ENCODE data around the gene MAEA. TPM values are rescaled to one million over a fixed set of nuclear protein-coding genes. Genes with fewer than 3 reads are reported as not detected.
"Not testable (repeated sequence)": the region's sequence is repeated elsewhere in the genome, so short reads cannot be mapped to it uniquely, and the experiment has no call there.

The MAEA gene
- total RNA-seq, 1 donor from 2014 or later: 74.0 TPM

DNA sequence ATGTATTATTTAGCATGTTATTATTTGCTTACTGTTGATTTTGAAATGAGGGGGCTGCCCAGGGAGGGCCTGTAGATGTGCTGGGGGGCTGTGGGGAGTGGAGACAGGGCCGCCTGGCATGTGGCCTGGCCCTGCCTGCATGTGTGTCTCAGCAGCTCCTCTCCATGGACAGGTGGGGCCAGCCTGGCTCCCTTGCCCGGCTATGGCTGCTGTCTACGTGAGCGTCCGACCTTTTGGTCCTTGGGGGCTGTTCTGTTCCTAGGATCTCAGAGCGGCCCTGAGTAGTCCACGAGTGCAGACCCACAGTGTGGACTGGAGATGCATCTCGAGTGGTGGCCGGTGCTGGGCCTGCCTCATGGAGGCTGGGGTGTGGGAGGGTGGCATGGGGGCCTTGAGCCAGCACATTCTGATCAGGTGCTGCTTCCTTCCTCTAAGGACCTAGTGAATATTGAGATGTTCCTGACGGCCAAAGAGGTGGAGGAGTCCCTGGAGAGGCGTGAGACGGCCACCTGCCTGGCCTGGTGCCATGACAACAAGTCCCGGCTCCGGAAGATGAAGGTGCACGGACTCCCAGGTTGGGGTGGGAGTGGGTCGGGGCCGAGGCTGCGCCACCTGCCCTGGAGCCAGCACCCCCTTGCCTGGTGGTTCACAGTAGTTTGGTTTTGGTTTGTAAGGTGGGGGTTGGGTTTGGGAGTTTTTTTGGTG, 32.4 kb downstream of the MAEA start:
- Mint-ChIP-seq H3K27me3 (ENCODE audit: low read depth) (no peaks in the 10 kb centered on the region), H3K9me3 (peaks cover 3% of the 10 kb centered on the region), H3K27ac (ENCODE audit: unreplicated experiment) (no peak overlapping the region), H3K4me1 (no peaks in the 10 kb centered on the region), H3K4me3 (no peak overlapping the region), H3K36me3 (ENCODE audit: low read depth) (peaks cover 28% of the 10 kb centered on the region)
- TF ChIP-seq, protein P1, sequence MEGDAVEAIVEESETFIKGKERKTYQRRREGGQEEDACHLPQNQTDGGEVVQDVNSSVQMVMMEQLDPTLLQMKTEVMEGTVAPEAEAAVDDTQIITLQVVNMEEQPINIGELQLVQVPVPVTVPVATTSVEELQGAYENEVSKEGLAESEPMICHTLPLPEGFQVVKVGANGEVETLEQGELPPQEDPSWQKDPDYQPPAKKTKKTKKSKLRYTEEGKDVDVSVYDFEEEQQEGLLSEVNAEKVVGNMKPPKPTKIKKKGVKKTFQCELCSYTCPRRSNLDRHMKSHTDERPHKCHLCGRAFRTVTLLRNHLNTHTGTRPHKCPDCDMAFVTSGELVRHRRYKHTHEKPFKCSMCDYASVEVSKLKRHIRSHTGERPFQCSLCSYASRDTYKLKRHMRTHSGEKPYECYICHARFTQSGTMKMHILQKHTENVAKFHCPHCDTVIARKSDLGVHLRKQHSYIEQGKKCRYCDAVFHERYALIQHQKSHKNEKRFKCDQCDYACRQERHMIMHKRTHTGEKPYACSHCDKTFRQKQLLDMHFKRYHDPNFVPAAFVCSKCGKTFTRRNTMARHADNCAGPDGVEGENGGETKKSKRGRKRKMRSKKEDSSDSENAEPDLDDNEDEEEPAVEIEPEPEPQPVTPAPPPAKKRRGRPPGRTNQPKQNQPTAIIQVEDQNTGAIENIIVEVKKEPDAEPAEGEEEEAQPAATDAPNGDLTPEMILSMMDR (conservative IDR thresholded peaks at IDR 0.05): no peak
- no peak for DNase-seq (ENCODE audit: low read depth, low spot score)

DNA sequence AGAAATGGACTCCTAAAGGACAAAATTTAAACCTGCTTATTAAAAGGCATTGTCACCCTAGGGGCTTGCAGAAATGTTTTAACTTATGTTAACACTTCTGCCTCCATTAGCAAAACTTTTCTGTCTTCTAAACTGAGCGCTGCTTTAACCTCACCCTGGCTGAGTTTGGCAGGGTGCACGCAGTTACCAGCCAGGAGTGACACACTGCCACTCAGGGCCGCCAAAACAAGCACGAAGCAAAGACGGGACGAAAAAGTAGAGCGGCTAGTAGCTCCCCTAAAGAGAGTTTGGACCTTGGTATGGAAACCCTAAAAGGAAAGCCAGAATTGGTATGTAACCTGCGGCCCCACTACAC, 33.6 kb downstream of the MAEA start:
- no peaks in the 10 kb centered on the region for H3K4me1 Mint-ChIP-seq
- H3K36me3 Mint-ChIP-seq (ENCODE audit: low read depth): peaks cover 23% of the 10 kb centered on the region
- H3K27me3 Mint-ChIP-seq (ENCODE audit: low read depth): no peaks in the 10 kb centered on the region
- H3K9me3 Mint-ChIP-seq: peaks cover 3% of the 10 kb centered on the region
- TF ChIP-seq, protein P1 (conservative IDR thresholded peaks at IDR 0.05): no peak
- no peak for DNase-seq (ENCODE audit: low read depth, low spot score)
- H3K27ac Mint-ChIP-seq (ENCODE audit: unreplicated experiment): no peak overlapping the region
- no peak overlapping the region for H3K4me3 Mint-ChIP-seq

DNA sequence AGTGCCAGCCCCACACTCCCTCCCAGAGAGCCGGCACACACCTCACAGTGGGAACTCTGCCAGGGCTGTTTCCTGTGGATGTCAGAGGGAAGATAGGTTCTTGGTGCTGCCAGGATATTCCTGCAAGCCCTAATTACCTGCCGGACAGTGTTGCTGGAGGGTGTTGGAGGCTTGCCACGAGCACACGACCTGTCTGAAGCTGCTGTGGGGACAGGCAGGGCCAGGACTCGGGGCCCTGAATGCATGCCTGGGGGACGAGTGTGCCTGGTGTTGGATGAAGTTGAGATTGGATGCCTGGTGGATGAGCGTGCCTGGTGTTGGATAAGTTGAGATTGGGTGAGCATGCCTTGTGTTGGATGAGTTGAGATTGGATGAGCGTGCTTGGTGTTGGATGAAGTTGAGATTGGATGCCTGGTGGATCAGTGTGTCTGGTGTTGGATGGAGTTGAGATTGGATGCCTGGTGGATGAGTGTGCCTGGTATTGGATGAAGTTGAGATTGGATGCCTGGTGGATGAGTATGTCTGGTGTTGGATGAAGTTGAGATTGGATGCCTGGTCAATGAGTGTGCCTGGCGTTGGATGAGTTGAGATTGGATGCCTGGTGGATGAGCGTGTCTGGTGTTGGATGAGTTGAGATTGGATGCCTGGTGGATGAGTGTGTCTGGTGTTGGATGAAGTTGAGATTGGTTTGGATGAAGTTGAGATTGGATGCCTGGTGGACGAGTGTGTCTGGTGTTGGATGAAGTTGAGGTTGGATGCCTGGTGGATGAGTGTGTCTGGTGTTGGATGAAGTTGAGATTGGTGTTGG, 34.1 kb downstream of the MAEA start:
- DNase-seq (ENCODE audit: low read depth, low spot score): no peak
- Mint-ChIP-seq H3K4me3 (no peak overlapping the region), H3K27ac (ENCODE audit: unreplicated experiment) (no peak overlapping the region), H3K36me3 (ENCODE audit: low read depth) (peaks cover 19% of the 10 kb centered on the region), H3K27me3 (ENCODE audit: low read depth) (no peaks in the 10 kb centered on the region), H3K4me1 (no peaks in the 10 kb centered on the region), H3K9me3 (peaks cover 3% of the 10 kb centered on the region)
- TF ChIP-seq, protein P1 (conservative IDR thresholded peaks at IDR 0.05): no peak

DNA sequence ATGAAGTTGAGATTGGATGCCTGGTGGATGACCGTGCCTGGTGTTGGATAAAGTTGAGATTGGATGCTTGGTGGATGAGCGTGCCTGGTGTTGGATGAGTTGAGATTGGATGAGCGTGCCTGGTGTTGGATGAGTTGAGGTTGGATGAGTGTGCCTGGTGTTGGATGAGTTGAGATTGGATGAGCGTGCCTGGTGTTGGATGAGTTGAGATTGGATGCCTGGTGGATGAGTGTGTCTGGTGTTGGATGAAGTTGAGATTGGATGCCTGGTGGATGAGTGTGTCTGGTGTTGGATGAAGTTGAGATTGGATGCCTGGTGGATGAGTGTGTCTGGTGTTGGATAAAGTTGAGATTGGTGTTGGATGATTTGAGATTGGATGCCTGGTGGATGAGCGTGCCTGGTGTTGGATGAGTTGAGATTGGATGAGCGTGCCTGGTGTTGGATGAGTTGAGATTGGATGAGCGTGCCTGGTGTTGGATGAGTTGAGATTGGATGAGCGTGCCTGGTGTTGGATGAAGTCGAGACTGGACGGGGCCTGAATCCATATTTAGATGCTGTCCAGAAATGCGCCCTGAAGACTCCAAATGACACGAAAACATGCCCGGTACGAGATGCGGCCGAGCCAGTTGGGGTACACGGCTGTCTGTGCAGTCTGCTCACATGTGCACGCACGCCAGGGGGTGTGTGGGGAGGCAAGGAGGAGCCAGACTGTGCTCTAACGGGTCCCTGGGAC, 34.9 kb downstream of the MAEA start:
- not testable (repeated sequence) for H3K4me3 Mint-ChIP-seq; DNase-seq (ENCODE audit: low read depth, low spot score); H3K27ac Mint-ChIP-seq (ENCODE audit: unreplicated experiment); H3K4me1 Mint-ChIP-seq; H3K27me3 Mint-ChIP-seq (ENCODE audit: low read depth); H3K9me3 Mint-ChIP-seq
- H3K36me3 Mint-ChIP-seq (ENCODE audit: low read depth): peaks cover 14% of the 10 kb centered on the region

DNA sequence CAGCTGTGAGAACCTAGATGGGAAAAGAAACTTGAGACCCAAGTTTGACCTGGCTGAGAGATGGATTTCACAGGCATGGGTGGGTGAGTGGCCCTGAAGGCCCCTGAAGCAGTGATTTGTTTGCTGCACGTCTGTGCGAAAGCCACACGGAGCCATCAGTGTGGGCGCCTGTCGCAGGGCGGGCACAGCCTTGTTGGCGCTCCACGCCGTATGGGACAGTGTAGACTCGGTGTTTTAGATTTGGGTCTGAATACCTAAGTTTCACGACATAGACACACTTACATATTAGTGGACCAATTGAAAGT, 35.4 kb downstream of the MAEA start:
- no peak overlapping the region for H3K4me3 Mint-ChIP-seq
- TF ChIP-seq, protein P1 (conservative IDR thresholded peaks at IDR 0.05): no peak
- H3K9me3 Mint-ChIP-seq: no peaks in the 10 kb centered on the region
- peaks cover 9% of the 10 kb centered on the region for H3K36me3 Mint-ChIP-seq (ENCODE audit: low read depth)
- H3K27me3 Mint-ChIP-seq (ENCODE audit: low read depth): no peaks in the 10 kb centered on the region
- no peak for DNase-seq (ENCODE audit: low read depth, low spot score)
- H3K4me1 Mint-ChIP-seq: no peaks in the 10 kb centered on the region
- H3K27ac Mint-ChIP-seq (ENCODE audit: unreplicated experiment): no peak overlapping the region

Data from neural crest cell (in vitro differentiated cells).